Stimulated activated CD8-positive, alpha-beta memory T cell treated with anti-CD3 and anti-CD28 coated beads, Interleukin-12 subunit alpha, Interleukin-12 subunit beta, amount 100 ng/mL, for 24 hours (primary cell): ENCODE results near the gene RRH.

ENCODE experiments used
- DNase-seq: peaks from one replicate; pipeline ENCODE4 v3.0.0-alpha.2; 2020; ENCODE audit errors: extremely low read depth

Gene RRH

DNA sequence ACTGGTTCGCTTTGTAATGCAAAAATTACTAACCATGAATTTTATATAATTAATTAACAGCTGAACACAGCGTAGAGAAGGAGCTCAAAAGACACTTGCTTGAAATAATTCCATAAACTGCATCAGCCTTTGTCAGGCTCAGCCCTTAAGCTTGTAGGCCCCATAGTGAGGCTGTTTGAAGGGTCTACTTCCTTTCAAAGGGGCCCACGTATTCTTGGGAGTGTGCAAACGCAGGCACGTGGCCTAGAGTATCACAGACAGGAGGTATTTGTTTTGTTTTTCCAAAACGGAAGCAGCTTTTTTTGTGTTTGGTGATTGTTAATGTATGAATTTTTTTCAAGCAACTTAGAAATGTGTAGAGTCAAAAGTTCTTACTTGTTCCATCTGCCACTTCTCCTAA lies 59.3 kb downstream of the RRH start:
- DNase-seq, result no peak

DNA sequence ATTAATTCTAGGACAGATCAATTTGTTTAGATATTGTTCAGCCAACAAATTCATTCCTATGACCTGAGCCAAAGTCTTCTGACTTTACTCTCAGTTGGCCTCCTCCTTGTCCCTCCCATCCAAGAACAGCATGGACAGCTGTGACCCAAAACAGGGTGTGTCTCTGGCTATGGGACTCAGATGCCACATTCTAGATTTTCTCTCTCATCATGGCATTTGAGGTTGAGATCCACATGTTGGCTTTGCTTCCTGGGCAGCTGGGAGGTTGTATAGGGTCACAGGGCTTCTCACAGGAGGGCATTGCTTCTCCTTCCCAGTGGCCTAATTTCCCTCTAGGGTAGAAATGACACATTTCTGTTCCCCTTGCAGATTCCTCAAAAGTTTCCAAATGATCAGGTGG lies 62.3 kb downstream of the RRH start:
- DNase-seq, result no peak
